WERI-Rb-1 (cell line): ENCODE results near the gene IL36RN.

Source experiments
- DNase-seq: peaks from one replicate; pipeline ENCODE4 v3.0.0-alpha.2; 2020
- H3K27ac ChIP-seq: fragments of 250-450 bp; sonication (Bioruptor Pico); 2 replicates; pipeline ENCODE4 v1.5.1; 2020; ENCODE audit warnings: mild to moderate bottlenecking, moderate library complexity
- H3K27me3 ChIP-seq: fragments of 250-450 bp; sonication (Bioruptor Pico); 2 replicates; pipeline ENCODE4 v1.5.1; 2021; ENCODE audit warnings: mild to moderate bottlenecking, low read depth, moderate library complexity; ENCODE audit not compliant: insufficient read depth, severe bottlenecking
- H3K36me3 ChIP-seq: fragments of 250-450 bp; sonication (Bioruptor Pico); 2 replicates; pipeline ENCODE4 v1.5.1; 2020; ENCODE audit warnings: mild to moderate bottlenecking, moderate library complexity
- H3K4me3 ChIP-seq: 2 replicates; pipeline ENCODE4 v1.5.1; 2011; ENCODE audit warnings: low read depth, mild to moderate bottlenecking, control low read depth, low read length
- H3K9me3 ChIP-seq: fragments of 250-450 bp; sonication (Bioruptor Pico); 2 replicates; pipeline ENCODE4 v1.5.1; 2021; ENCODE audit warnings: mild to moderate bottlenecking, moderate library complexity; ENCODE audit not compliant: severe bottlenecking
- CTCF ChIP-seq: IDR thresholded peaks from 2 replicates; pipeline ENCODE4 v1.5.1; 2011; ENCODE audit warnings: low read depth, mild to moderate bottlenecking, control low read depth, inconsistent platforms, low read length

Gene IL36RN

GRCh38 chr2:113036763-113037162 is 22.2 kb upstream of the IL36RN start:
- Histone ChIP-seq H3K9me3 (no peaks in the 10 kb centered on the region), H3K36me3 (no peaks in the 10 kb centered on the region), H3K27me3 (no peaks in the 10 kb centered on the region), H3K27ac (no peak overlapping the region), H3K4me3 (no peak overlapping the region)
- no peak for DNase-seq
- no peak for TF ChIP-seq CTCF

- Histone ChIP-seq H3K36me3 (no peaks in the 10 kb centered on the region), H3K27ac (no peak overlapping the region), H3K9me3 (no peaks in the 10 kb centered on the region), H3K4me3 (no peak overlapping the region), H3K27me3 (no peaks in the 10 kb centered on the region)
- DNase-seq, result no peak
- TF ChIP-seq CTCF, result no peak
Observed at GRCh38 chr2:113038291-113038690, 20.7 kb upstream of the IL36RN start.

DNA sequence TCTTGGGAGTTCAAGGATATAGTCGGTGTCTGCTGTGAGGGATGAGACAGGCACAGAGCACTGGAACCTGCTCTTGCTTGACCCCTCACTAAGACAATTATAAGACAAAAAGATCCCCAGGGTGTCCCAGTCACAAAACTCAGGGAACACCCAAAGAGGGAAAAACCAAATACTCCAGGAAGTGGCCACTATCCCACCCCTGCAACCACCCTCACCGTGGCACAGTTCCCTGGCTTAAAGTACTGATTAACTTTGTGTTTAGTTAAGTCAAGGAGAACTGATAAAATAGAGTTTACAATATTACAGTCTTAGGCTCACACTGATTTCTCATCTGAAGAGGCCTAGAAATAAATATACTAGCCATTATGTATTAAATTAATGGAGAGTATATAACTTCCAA is 19.8 kb upstream of the IL36RN start:
- TF ChIP-seq CTCF, result no peak
- no peak for DNase-seq
- no peak overlapping the region for H3K27ac ChIP-seq
- no peaks in the 10 kb centered on the region for H3K9me3 ChIP-seq
- no peaks in the 10 kb centered on the region for H3K27me3 ChIP-seq
- no peak overlapping the region for H3K4me3 ChIP-seq
- no peaks in the 10 kb centered on the region for H3K36me3 ChIP-seq

GRCh38 chr2:113039719-113040118 is 19.3 kb upstream of the IL36RN start:
- H3K4me3 ChIP-seq, result no peak overlapping the region
- no peak overlapping the region for H3K27ac ChIP-seq
- no peak for TF ChIP-seq CTCF

GRCh38 chr2:113041871-113042270 is 17.1 kb upstream of the IL36RN start:
- TF ChIP-seq CTCF, result peak; percentile 68

More at GRCh38 chr2:113039719-113040118, 19.3 kb upstream of the IL36RN start:
- H3K36me3 ChIP-seq, result no peaks in the 10 kb centered on the region
- no peaks in the 10 kb centered on the region for H3K9me3 ChIP-seq
- H3K27me3 ChIP-seq, result no peaks in the 10 kb centered on the region
- DNase-seq, result no peak

DNA sequence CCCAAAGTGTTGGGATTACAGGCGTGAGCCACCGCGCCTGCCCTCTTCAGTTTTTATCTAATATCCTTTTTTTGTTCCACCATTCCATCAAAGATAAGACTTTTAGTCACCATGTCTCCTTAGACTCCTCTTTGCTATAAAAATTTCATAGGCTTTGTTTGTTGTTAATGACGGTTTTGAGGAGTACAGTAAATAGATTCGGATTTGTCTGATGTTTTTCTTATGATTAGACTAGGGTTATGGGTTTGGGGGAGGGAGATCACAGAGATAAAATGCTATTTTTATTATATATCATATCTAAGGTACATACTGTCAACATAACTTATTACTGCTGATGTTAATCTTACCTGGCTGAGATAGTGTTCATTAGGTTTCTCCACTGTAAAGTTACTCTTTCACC is 12.5 kb upstream of the IL36RN start:
- no peaks in the 10 kb centered on the region for H3K9me3 ChIP-seq
- H3K36me3 ChIP-seq, result no peaks in the 10 kb centered on the region
- no peak overlapping the region for H3K27ac ChIP-seq
- H3K27me3 ChIP-seq, result no peaks in the 10 kb centered on the region
- no peak overlapping the region for H3K4me3 ChIP-seq
- no peak for TF ChIP-seq CTCF
- DNase-seq, result no peak

More at GRCh38 chr2:113041871-113042270, 17.1 kb upstream of the IL36RN start:
- DNase-seq, result no peak
- Histone ChIP-seq H3K36me3 (no peaks in the 10 kb centered on the region), H3K27me3 (no peaks in the 10 kb centered on the region), H3K27ac (no peak overlapping the region), H3K9me3 (no peaks in the 10 kb centered on the region), H3K4me3 (no peak overlapping the region)
